RWPE1 (cell line): Measurements from ENCODE around the gene BCDIN3D.

ENCODE experiments used
- CTCF ChIA-PET: fragments of 350-600 bp; sonication (Branson Sonifier 250); formaldehyde crosslinking; extraction: SDS; loops from one replicate; lab custom pipeline; 2021; lab: Yijun Ruan, JAX
- POLR2A ChIA-PET: fragments of 400-600 bp; formaldehyde crosslinking; extraction: SDS; loops from one replicate; lab custom pipeline; 2020; ENCODE audit warnings: antibody characterized with exemption; ENCODE audit not compliant: low non-redundant PET; lab: Yijun Ruan, JAX
- DNase-seq: peaks from one replicate; pipeline ENCODE4 v3.0.0; 2012; ENCODE audit warnings: low spot score
- H3K27ac ChIP-seq: fragments of 450-650 bp; 2 replicates; pipeline ENCODE4 v1.5.1; 2017
- CTCF ChIP-seq: fragments of 450-650 bp; conservative IDR thresholded peaks from 2 replicates; pipeline ENCODE4 v1.5.1; 2017; ENCODE audit warnings: low read depth, mild to moderate bottlenecking

BCDIN3D gene

GRCh38 chr12:49809381-49809905, 33.5 kb downstream of the BCDIN3D start:
- ChIA-PET CTCF (interaction anchor here (0.5 kb wide), 1 partner anchor 31 kb away, joined by 3 read pairs; no protein-coding TSS in a partner anchor), POLR2A (no interaction called here)
- peak overlapping the region; percentile 16; the same call in 1 of the 2 replicates for H3K27ac ChIP-seq
- no peak for DNase-seq
- no peak for TF ChIP-seq CTCF

- CTCF ChIA-PET: interaction anchor here (0.5 kb wide), 1 partner anchor 31 kb away, joined by 3 read pairs; no protein-coding TSS in a partner anchor
- H3K27ac ChIP-seq: peak overlapping the region; percentile 16; the same call in 1 of the 2 replicates
- no peak for TF ChIP-seq CTCF
- POLR2A ChIA-PET: no interaction called here
- no peak for DNase-seq
Measured at GRCh38 chr12:49808686-49809380, 34.1 kb downstream of the BCDIN3D start.

- H3K27ac ChIP-seq: peak overlapping the region; percentile 16; the same call in 1 of the 2 replicates
- ChIA-PET CTCF (no interaction called here), POLR2A (no interaction called here)
- no peak for DNase-seq
- TF ChIP-seq CTCF: no peak
Measured at GRCh38 chr12:49807991-49808580, 34.8 kb downstream of the BCDIN3D start.

- ChIA-PET POLR2A (no interaction called here), CTCF (no interaction called here)
- no peak for TF ChIP-seq CTCF
- no peak for DNase-seq
- no peak overlapping the region for H3K27ac ChIP-seq
Measured at GRCh38 chr12:49806877-49807276, 36.0 kb downstream of the BCDIN3D start.

GRCh38 chr12:49806321-49806813, 36.5 kb downstream of the BCDIN3D start:
- CTCF ChIA-PET: no interaction called here
- POLR2A ChIA-PET: no interaction called here
- DNase-seq: no peak

More at GRCh38 chr12:49806321-49806813, 36.5 kb downstream of the BCDIN3D start:
- no peak for TF ChIP-seq CTCF
- no peak overlapping the region for H3K27ac ChIP-seq
